T follicular helper cell (primary cell): ENCODE data around the gene PDZRN4.
"Not testable (repeated sequence)": the region's sequence is repeated elsewhere in the genome, so short reads cannot be mapped to it uniquely, and the experiment has no call there.

Source experiments
- DNase-seq: peaks from one replicate; pipeline ENCODE4 v3.0.0-alpha.2; 2020; ENCODE audit warnings: low read depth

The PDZRN4 gene

GRCh38 chr12:41285470-41285869, 97.3 kb downstream of the PDZRN4 start:
- not testable (repeated sequence) for DNase-seq

GRCh38 chr12:41286426-41286825, 98.3 kb downstream of the PDZRN4 start:
- no peak for DNase-seq

- no peak for DNase-seq
Observed at GRCh38 chr12:41287500-41288141, 99.5 kb downstream of the PDZRN4 start.

GRCh38 chr12:41288142-41288811, 100.2 kb downstream of the PDZRN4 start:
- no peak for DNase-seq

GRCh38 chr12:41289501-41289900, 101.4 kb downstream of the PDZRN4 start:
- DNase-seq = no peak

- DNase-seq = no peak
Observed at GRCh38 chr12:41293011-41293410, 104.9 kb downstream of the PDZRN4 start.

GRCh38 chr12:41293461-41293860, 105.3 kb downstream of the PDZRN4 start:
- DNase-seq = no peak

GRCh38 chr12:41302979-41303403, 114.9 kb downstream of the PDZRN4 start:
- DNase-seq = no peak

- DNase-seq = no peak
Observed at GRCh38 chr12:41304526-41304925, 116.4 kb downstream of the PDZRN4 start.

GRCh38 chr12:41310367-41310766, 122.2 kb downstream of the PDZRN4 start:
- DNase-seq = no peak

- DNase-seq = no peak
Observed at GRCh38 chr12:41311883-41312282, 123.8 kb downstream of the PDZRN4 start.

- DNase-seq = not testable (repeated sequence)
Observed at GRCh38 chr12:41312451-41312850, 124.3 kb downstream of the PDZRN4 start.

- DNase-seq = no peak
Observed at GRCh38 chr12:41325336-41325735, 137.2 kb downstream of the PDZRN4 start.

GRCh38 chr12:41327096-41327895, 139.2 kb downstream of the PDZRN4 start:
- no peak for DNase-seq

- DNase-seq = no peak
Observed at GRCh38 chr12:41333974-41334373, 145.9 kb downstream of the PDZRN4 start.

GRCh38 chr12:41334390-41334789, 146.3 kb downstream of the PDZRN4 start:
- no peak for DNase-seq

GRCh38 chr12:41336041-41336549, 148.0 kb downstream of the PDZRN4 start:
- DNase-seq = no peak

- no peak for DNase-seq
Observed at GRCh38 chr12:41339784-41340183, 151.7 kb downstream of the PDZRN4 start.

- DNase-seq = no peak
Observed at GRCh38 chr12:41344776-41345470, 156.8 kb downstream of the PDZRN4 start.

GRCh38 chr12:41348198-41348597, 160.1 kb downstream of the PDZRN4 start:
- no peak for DNase-seq

GRCh38 chr12:41356181-41356580, 168.1 kb downstream of the PDZRN4 start:
- no peak for DNase-seq

GRCh38 chr12:41361738-41362137, 173.6 kb downstream of the PDZRN4 start:
- no peak for DNase-seq
